Raji (cell line): ENCODE results near the gene MEGF11.

Source experiments
- POLR2A ChIP-seq: IDR thresholded peaks from 2 replicates; pipeline ENCODE4 v1.6.1; 2011; ENCODE audit warnings: low read depth, low read length, control low read depth; ENCODE audit not compliant: insufficient read depth

Gene MEGF11

DNA sequence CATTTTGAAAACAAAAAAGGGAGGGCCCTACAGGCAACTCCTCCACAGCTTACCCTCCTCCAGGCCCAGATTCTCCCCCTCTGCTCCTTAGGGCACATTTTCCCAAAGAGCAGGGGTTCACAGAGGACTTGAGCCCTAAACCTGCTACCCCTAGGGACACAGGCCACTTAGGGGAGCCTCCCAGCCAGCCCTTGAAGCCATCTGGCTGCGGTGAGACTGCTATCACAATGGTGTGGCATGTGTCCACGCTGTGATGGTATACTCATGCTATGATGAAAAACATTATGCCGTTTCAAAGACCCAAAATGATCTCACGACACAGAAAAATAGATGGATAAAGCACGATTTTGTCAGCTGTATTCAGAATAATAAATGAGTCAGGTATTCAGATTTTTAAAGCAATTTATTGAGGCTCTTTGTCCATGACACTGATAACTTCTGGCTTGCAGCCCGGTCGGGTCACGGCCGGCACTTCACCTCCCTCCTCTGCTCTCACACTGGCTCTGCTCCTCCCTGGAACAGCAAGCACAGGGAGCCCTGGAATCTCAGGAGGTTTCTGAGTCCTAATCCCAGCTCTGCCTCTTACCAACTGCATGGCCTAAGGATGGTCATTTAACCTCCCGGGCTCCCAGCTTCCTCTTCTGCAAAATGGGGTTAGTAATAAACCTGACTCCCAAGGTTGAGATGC, 115.3 kb downstream of the MEGF11 start:
- no peak for TF ChIP-seq POLR2A

DNA sequence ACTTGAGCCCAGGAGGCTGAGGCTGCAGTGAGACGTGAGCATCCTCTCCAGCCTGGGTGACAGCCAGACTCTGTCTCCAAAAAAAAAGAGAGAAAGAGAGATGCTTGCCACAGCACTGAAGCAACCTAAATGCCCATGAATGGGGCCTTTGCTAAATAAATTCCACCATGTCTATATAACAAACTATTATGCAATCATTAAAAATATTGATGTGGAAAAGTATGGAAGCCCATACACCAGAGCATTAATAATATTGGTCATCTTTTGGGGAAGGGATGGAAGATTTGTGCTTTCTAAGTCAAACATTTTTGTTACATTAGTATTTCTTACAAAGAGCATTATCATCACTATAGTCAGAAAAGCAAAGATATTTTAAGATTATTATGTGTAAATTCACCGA, 116.6 kb downstream of the MEGF11 start:
- no peak for TF ChIP-seq POLR2A

DNA sequence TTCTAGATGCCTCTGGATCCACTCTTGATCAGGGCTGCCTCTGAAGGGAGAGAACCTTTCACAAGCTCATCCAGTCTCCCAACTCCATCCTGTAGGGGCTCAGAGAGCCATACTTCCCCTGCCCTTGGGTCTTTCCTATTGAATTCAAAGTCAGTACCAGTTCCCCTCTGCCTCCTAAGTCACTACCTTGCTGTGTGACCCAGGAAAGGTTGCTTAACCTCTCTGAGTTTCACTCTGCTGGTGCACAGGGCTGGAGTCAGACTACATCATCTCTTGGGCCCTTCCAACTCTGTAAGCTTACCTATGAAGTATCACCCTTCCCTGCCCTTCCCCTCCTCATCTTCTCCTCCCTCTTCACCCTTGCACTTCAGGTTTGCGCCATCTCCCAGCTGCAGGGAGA, 117.9 kb downstream of the MEGF11 start:
- TF ChIP-seq POLR2A, result no peak

DNA sequence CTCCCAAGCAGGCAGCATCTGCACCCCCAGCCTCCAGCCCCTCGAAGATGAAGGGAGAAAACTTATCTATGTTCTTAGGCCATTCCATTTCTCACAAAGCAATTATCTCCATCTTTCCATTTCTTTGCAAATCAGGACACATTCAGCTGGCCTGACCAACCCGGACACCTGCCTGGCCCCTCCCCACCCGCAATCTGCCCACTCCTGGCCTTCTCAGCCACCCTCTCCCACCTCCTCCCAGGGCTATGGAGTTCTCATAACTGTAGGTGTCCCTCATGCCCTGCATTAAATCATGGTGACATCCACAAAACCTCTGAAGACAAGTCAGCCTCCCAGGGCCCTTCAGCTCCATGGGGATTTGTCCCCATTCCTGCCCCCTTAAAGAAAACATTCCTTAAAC, 119.3 kb downstream of the MEGF11 start:
- no peak for TF ChIP-seq POLR2A

DNA sequence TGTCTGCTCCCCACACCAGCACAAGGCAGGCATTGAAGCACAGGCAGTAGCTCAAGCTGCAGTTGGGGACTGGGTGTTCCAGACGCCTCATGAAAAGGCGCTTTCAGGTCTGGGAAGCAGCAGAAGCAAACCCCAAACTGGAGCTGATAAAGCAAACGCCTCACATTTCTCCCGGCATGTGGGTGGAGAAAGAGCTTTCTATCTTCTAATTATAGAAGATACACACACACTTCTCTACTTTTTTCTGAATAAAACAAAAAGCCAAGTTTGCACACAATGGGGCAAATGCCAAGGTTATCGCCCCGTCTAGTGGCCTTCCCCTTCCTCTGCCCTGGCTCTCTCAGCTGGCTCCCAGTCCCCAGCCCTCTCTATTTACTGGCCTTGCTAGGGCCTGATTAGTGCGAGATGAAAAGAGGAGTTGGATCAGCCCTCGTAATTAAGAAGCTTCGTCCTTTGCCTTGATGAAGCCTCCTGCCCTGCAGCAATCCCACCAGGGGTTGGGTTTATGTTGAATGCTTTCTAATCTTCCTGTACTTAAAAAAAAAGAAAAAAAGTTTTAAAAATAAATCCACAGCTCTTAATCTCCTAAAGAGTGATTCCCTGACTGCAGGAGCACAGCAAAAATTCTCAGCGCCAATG, 120.2 kb downstream of the MEGF11 start:
- TF ChIP-seq POLR2A, result no peak

DNA sequence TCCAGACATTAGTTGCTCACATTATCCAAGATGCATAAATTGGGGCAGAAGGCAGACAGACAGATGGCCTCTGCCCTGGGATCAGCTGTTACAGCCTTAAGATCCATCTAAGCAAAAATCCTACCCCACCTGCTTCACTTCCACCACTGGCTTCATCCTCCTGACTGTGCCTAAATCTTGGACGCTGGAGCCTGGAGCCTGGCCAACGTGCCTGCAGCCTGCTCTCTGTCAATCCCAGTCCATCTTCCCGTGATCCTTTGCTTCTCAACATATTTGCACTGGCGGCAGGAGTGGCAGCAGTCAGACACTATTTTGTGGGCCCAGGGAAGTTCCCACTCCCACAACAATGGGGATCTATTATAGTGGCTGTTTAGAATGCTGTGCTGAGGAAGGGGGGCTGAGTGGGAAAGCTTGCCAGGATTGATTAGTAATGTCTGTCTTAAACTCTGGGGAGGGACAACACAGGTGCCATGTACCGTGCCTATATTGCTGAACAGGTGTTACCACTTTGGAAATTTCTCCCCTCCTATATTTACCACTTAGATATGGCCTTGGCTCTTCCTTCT, 121.2 kb downstream of the MEGF11 start:
- no peak for TF ChIP-seq POLR2A

DNA sequence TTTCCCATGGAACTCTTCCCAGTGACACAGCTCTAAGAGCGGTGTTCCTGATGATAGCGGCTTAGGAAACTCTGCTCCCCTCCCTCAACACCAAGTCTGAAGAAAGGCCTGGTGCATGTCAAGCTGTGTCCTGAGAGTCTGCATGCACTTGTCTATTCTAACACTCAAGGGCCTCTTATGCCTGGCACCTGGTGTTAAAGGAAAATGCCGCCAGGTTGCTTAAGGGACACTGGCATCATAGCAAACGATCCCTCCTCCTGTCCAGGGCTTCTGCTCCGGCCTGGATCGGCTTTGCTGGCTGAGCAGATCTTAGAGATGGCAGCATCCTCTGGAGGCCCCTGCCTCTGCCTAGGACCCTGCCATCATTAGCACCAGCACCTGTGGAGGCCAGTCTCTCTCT, 121.7 kb downstream of the MEGF11 start:
- no peak for TF ChIP-seq POLR2A

DNA sequence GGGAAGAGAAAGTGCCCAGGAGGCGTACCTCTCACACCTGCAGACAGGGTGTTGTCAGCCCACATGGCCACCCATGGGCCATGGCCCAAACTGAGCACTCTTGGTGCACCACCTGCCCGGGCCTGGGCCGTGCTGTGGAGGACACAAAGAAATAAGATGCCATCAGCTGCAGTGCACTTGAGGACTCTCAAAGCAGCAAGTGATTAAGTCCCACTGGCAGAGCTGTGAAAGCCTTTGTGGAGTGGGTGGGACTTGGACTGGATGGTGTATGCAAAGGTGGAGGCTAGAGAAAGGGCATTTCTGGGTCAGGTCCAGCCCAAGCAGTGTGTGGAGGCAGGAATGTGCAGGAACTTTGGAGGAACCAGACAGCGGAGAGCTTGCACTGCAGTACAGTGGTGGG, 122.3 kb downstream of the MEGF11 start:
- TF ChIP-seq POLR2A, result no peak

DNA sequence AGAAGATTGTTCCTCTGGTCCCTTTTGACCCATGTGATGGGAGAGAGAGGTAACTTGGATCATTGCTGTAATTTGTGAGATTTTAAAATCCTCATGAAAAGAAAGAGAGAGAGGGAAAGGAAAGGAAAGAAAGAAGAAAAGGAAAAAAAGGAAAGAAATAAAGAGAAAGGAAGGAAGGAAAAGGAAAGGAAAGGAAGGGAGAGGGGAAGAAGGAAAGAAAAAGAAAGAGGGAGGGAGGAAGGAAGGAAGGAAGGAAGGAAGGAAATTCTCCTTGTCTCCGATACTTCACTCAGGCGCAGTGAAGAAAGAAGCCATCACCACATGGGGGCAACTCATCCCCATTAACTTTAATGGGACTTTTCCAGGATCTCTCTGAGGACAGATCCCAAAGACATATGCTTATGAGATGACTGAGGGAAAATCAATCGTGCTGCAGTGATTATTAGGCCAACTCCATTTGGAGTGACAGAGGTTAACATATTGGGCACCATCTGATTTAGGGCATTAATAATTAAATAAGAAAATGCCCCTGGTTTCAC, 123.0 kb downstream of the MEGF11 start:
- TF ChIP-seq POLR2A, result no peak

DNA sequence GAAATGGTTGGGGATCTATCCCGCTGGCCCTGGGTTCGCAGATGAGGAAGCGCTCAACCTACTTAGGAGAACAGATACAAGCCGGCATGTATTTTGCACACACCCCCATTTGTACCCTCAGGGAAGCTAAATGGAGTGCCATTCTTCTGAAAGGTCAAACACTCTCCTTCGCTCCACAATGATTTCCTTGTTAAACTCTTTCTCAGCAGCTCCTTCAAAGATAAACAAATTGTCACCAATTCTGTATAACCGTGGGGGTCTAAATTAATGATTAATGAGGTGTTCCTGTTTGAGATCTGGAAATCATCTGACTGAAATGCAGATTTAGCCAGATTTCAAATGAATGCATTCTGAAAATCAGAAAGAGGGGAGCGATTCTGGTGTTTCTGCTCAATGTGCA, 124.0 kb downstream of the MEGF11 start:
- no peak for TF ChIP-seq POLR2A

DNA sequence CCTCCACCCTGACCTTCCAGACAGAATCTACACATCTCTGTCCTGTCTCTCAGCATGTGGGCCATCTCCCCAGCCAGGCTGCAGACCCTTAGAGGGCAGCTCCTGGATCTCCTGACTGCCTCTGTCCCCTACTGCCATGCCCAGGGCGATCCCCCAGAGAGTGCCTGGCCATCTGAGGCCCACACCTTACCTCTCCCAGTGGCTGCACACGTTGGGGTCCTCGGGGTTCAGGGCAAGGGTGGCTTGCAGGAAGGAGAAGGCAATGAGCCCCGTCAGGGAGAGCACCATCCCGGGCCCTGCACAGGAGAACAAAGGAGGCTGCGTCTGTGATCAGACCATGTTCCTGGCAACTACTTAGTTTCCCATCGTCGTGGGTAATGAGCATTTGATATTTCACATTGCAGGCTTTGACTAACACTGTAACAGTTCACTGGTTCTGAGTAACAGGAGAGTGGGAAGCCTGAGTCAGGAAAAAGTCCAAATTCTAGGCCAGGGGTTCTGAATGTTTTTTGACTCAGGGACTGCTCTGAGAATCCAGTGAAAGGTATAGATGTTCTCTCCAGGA, 125.4 kb downstream of the MEGF11 start:
- TF ChIP-seq POLR2A, result no peak

DNA sequence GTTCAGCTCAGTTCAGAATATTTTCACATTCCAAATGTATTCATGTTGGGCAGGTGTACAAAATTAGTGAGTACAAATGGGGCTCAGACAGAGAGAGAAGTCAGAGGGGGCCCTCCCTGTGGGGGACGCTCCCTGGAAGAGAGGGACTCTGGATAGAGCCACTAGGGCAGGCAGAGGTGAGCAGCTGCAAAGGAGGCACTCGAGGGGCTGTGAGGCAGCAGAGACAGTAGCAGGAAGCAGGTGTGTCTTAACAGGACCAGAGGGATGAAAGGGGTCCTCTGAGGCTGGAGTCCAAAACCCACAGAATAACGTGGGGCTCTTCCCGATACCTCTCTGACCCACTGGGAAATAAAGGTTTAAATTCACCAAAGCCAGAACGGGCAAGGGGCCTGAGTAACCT, 127.1 kb downstream of the MEGF11 start:
- no peak for TF ChIP-seq POLR2A

DNA sequence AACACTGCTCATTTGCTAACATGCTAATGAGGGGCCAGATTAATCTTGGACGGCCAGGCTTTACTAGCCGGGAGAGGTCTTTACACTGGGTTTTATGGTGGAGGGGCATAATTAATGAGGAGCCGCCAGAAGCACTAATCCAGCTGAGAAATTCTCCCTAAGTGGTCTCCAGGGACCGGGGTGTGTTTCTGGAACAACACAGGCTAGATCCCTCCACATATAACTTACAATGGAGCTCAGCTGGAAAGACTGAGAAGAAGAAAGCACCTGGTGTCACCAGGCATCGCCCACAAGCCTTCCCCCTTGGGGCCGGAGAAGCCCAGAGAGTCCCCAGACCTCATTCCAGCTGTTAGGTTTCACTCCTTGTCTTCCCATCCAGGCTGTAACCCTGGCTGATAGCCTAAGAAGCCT, 127.5 kb downstream of the MEGF11 start:
- TF ChIP-seq POLR2A, result no peak

DNA sequence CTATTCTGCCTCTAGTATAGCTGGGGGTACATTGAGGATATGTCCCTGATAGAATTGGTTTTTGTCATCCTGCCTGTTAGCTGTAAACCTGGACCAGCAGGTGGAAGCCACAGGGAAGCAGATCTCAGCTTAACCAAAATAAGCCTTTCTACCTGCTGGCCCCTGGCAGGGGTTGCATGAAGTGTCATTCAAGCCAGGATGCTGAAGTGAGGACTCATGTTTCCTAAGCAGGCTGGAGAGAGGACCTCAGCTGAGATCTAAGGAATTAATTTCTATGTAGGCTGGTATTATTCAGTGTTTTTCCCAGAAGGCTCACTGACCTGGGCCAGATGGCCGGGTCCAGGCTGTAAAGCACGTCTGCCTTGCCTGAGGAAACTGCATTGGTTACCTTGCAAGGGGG, 128.9 kb downstream of the MEGF11 start:
- no peak for TF ChIP-seq POLR2A

DNA sequence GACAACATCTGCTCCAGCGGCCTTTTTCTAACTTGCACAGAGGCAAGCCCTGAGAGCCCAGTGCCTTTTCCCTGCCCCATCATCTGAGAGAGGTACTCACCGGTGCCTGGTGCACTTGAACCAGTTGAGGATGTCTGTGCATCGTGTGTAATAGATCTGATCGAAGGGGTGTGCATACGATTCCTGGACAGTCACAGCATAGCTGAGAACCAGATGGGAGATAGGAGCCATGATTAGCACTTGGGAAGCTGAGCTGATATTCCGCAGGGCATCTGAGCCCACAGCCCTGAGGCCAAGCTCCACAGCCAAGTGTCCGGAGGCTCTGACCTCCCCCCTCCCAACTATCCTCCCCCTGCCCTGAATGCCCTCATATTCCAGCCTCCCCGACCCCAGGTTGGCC, 129.8 kb downstream of the MEGF11 start:
- TF ChIP-seq POLR2A, result no peak

DNA sequence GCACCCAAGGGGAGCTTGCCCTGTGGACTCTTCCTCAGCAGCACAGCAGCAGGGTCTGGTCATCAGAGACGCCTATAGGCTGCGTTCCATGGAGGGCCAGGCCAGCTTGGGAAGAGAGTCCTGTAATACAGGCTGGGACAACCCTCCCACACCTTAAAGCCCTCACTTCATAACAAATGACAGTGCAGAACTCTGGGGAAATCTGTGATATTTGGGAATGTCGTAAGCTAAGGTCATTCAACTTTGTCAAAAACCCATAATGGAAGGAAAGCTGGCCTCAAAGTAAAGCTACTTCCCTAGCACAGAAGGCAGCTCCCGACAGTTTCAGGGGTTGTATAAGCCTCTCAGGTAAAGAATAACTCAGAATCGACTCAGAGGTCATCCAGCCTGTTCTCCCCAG, 133.1 kb downstream of the MEGF11 start:
- TF ChIP-seq POLR2A, result no peak
